ENCODE measurements around the gene CAPN9.

DNA sequence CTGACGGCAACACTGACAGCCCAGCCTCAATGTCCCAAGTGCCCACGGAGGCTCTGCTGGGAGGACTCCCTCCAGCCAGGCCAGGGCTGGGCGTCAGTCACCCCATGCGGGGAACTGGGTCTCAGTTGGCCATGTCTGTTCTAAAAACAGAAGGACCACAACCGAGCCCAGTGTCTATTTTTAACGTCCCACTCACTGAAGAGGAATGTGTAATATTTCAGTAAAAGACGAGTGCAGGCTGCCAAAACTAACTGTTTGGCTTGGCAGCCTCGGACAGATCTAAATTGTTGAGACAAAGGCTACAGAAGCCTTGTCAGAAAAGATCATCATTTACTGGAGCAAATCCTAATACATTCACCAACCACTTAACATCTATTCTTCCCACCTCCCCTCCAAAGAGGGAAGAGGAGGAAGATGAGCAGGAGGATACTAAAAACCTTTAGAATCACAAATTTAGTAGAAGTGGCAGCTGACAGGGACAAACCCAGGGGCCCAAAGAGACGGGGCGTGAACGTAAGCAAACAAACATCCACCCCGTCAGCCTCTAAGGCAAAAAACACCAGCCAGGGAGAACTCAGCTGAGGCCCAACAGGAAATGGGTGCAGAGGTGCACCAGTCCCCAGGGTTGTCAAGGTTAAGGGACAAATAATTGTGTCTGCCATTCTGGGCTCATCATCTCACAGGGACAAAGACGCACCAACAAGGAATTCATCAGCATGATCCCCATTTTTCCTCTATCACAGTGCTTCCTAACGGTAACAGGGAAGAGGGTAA lies 102.5 kb downstream of the CAPN9 start:
- TF ChIP-seq, protein P1, sequence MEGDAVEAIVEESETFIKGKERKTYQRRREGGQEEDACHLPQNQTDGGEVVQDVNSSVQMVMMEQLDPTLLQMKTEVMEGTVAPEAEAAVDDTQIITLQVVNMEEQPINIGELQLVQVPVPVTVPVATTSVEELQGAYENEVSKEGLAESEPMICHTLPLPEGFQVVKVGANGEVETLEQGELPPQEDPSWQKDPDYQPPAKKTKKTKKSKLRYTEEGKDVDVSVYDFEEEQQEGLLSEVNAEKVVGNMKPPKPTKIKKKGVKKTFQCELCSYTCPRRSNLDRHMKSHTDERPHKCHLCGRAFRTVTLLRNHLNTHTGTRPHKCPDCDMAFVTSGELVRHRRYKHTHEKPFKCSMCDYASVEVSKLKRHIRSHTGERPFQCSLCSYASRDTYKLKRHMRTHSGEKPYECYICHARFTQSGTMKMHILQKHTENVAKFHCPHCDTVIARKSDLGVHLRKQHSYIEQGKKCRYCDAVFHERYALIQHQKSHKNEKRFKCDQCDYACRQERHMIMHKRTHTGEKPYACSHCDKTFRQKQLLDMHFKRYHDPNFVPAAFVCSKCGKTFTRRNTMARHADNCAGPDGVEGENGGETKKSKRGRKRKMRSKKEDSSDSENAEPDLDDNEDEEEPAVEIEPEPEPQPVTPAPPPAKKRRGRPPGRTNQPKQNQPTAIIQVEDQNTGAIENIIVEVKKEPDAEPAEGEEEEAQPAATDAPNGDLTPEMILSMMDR (IDR thresholded peaks at IDR 0.05), result no peak
- TF ChIP-seq POLR2A (IDR thresholded peaks at IDR 0.05), result no peak

All from adrenal gland (tissue), 5 donors.